WTC11 (cell line): Measurements from ENCODE around the gene RIMBP2. TPM values are rescaled to one million over a fixed set of nuclear protein-coding genes. Genes with fewer than 3 reads are reported as not detected.
A peak's percentile ranks its signal among the peaks of the same experiment; 100 is the strongest.

Source experiments
- ATAC-seq: fragments of 200-7000 bp; cut with Tn5 transposase; 2 replicates; pipeline ENCODE4 v1.10.0; 2021; ENCODE audit warnings: mild to moderate bottlenecking, moderate library complexity
- CTCF ChIA-PET: fragments of 300-600 bp; sonication (Branson Sonifier 250); formaldehyde crosslinking; loops from one replicate; lab custom pipeline; 2021; ENCODE audit warnings: antibody characterized with exemption; lab: Charles Lee
- POLR2A ChIA-PET: fragments of 350-600 bp; sonication (Branson Sonifier 250); formaldehyde crosslinking; loops from one replicate; lab custom pipeline; 2021; ENCODE audit warnings: antibody characterized with exemption; lab: Charles Lee
- DNase-seq: peaks from one replicate; pipeline ENCODE4 v3.0.0; 2021; ENCODE audit warnings: low spot score
- H3K27ac Mint-ChIP-seq: 2 replicates; pipeline ENCODE4 v1.8.0; 2021; ENCODE audit warnings: mixed read lengths
- H3K27me3 Mint-ChIP-seq: 2 replicates; pipeline ENCODE4 v1.8.0; 2021; ENCODE audit warnings: low read depth, mild to moderate bottlenecking, moderate library complexity, mixed read lengths
- H3K36me3 Mint-ChIP-seq: 2 replicates; pipeline ENCODE4 v1.8.0; 2021; ENCODE audit warnings: mixed read lengths
- H3K4me1 Mint-ChIP-seq: 2 replicates; pipeline ENCODE4 v1.8.0; 2022; ENCODE audit warnings: mixed read lengths
- H3K4me3 Mint-ChIP-seq: 2 replicates; pipeline ENCODE4 v1.8.0; 2021; ENCODE audit warnings: mild to moderate bottlenecking, moderate library complexity, mixed read lengths
- H3K9me3 Mint-ChIP-seq: 2 replicates; pipeline ENCODE4 v1.8.0; 2021; ENCODE audit warnings: mixed read lengths
- ELF4 ChIP-seq: sonication (generic); formaldehyde crosslinking; IDR thresholded peaks from 2 replicates; pipeline ENCODE4 v1.8.1; 2022; ENCODE audit warnings: low read depth, mild to moderate bottlenecking, moderate library complexity, missing genetic modification reagents
- FOXK1 ChIP-seq: sonication (generic); formaldehyde crosslinking; IDR thresholded peaks from 2 replicates; pipeline ENCODE4 v1.8.0; 2022; ENCODE audit warnings: mild to moderate bottlenecking, moderate library complexity, missing genetic modification reagents
- FOXP1 ChIP-seq: sonication (generic); formaldehyde crosslinking; IDR thresholded peaks from 2 replicates; pipeline ENCODE4 v1.8.0; 2022; ENCODE audit warnings: missing genetic modification reagents, mild to moderate bottlenecking, moderate library complexity, borderline replicate concordance
- GRHL2 ChIP-seq: fragments of 250-450 bp; sonication (Bioruptor Pico); IDR thresholded peaks from 2 replicates; pipeline ENCODE4 v1.8.0; 2022; ENCODE audit warnings: mild to moderate bottlenecking, moderate library complexity; ENCODE audit not compliant: insufficient replicate concordance, severe bottlenecking
- HMGA2 ChIP-seq: fragments of 250-450 bp; sonication (Bioruptor Pico); IDR thresholded peaks from 2 replicates; pipeline ENCODE4 v1.4.0; 2021; ENCODE audit warnings: mild to moderate bottlenecking, moderate library complexity
- NFATC4 ChIP-seq: fragments of 250-450 bp; sonication (Bioruptor Pico); IDR thresholded peaks from 2 replicates; pipeline ENCODE4 v1.9.0; 2021; ENCODE audit warnings: mild to moderate bottlenecking
- NFE2L1 ChIP-seq: sonication (generic); formaldehyde crosslinking; IDR thresholded peaks from 2 replicates; pipeline ENCODE4 v1.8.1; 2023; ENCODE audit warnings: missing genetic modification reagents
- TEAD1 ChIP-seq: sonication (generic); formaldehyde crosslinking; IDR thresholded peaks from 2 replicates; pipeline ENCODE4 v1.8.0; 2022; ENCODE audit warnings: mild to moderate bottlenecking, missing genetic modification reagents
- ZNF121 ChIP-seq: sonication (generic); formaldehyde crosslinking; IDR thresholded peaks from 2 replicates; pipeline ENCODE4 v1.8.0; 2023; ENCODE audit warnings: missing genetic modification reagents
- ZNF232 ChIP-seq: sonication (generic); formaldehyde crosslinking; IDR thresholded peaks from 2 replicates; pipeline ENCODE4 v1.8.0; 2022; ENCODE audit warnings: mild to moderate bottlenecking, missing genetic modification reagents
- ZNF423 ChIP-seq: fragments of 250-450 bp; sonication (Bioruptor Pico); IDR thresholded peaks from 2 replicates; pipeline ENCODE4 v2.1.2; 2022; ENCODE audit warnings: mild to moderate bottlenecking, moderate library complexity
- total RNA-seq: library from RNA; stranded (reverse); gene quantifications from 3 replicates; pipeline ENCODE4 v1.2.3, GENCODE V29; 2021
- TF ChIP-seq, protein P1 (sequence below): sonication (generic); formaldehyde crosslinking; IDR thresholded peaks from 2 replicates; pipeline ENCODE4 v1.8.1; 2023; ENCODE audit warnings: mild to moderate bottlenecking, missing genetic modification reagents, moderate library complexity
- TF ChIP-seq, protein P2 (sequence below): sonication (generic); formaldehyde crosslinking; IDR thresholded peaks from 2 replicates; pipeline ENCODE4 v1.8.1; 2023; ENCODE audit warnings: mild to moderate bottlenecking, missing genetic modification reagents
- TF ChIP-seq, protein P3 (sequence below): sonication (generic); formaldehyde crosslinking; IDR thresholded peaks from 2 replicates; pipeline ENCODE4 v1.8.1; 2023; ENCODE audit warnings: mild to moderate bottlenecking, missing genetic modification reagents
- TF ChIP-seq, protein P4 (sequence below): sonication (generic); formaldehyde crosslinking; IDR thresholded peaks from 2 replicates; pipeline ENCODE4 v1.8.1; 2023; ENCODE audit warnings: mild to moderate bottlenecking, missing genetic modification reagents, moderate library complexity
- TF ChIP-seq, protein P5 (sequence below): sonication (generic); formaldehyde crosslinking; IDR thresholded peaks from 2 replicates; pipeline ENCODE4 v1.8.1; 2022; ENCODE audit warnings: missing genetic modification reagents, borderline replicate concordance
- TF ChIP-seq, protein P6 (sequence below): sonication (generic); formaldehyde crosslinking; conservative IDR thresholded peaks from 2 replicates; pipeline ENCODE4 v1.8.1; 2022; ENCODE audit warnings: mild to moderate bottlenecking, missing genetic modification reagents
- TF ChIP-seq, protein P7 (sequence below): fragments of 250-450 bp; sonication (Bioruptor Pico); IDR thresholded peaks from 2 replicates; pipeline ENCODE4 v1.9.0; 2021; ENCODE audit warnings: mild to moderate bottlenecking, borderline replicate concordance

RIMBP2 gene
- total RNA-seq, 1 experiment from 2014 or later, result 2.6 TPM

DNA sequence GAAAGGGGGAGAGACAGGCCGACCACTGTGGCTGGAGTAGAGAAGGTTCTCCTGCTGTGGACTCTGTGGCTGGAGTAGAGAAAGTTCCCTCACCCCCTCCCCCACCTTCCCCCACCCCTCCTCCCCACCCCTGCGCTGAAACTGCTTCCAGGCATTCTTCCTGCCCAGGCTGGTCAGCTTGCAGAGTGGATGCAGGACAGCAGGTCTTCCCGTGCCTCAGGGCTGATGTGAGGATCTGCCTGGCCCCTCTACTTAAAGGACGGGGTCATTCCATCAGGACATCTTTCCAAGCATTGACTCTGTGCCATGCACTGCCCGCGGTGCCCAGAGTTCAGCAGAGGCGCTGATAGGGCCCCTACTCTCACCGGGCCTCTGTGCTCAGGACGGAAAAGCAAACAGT is 13.2 kb upstream of the RIMBP2 start (continued):
- TF ChIP-seq TEAD1 (CRISPR knock-in tag), result no peak
- no peak for TF ChIP-seq GRHL2 (CRISPR knock-in tag)

DNA sequence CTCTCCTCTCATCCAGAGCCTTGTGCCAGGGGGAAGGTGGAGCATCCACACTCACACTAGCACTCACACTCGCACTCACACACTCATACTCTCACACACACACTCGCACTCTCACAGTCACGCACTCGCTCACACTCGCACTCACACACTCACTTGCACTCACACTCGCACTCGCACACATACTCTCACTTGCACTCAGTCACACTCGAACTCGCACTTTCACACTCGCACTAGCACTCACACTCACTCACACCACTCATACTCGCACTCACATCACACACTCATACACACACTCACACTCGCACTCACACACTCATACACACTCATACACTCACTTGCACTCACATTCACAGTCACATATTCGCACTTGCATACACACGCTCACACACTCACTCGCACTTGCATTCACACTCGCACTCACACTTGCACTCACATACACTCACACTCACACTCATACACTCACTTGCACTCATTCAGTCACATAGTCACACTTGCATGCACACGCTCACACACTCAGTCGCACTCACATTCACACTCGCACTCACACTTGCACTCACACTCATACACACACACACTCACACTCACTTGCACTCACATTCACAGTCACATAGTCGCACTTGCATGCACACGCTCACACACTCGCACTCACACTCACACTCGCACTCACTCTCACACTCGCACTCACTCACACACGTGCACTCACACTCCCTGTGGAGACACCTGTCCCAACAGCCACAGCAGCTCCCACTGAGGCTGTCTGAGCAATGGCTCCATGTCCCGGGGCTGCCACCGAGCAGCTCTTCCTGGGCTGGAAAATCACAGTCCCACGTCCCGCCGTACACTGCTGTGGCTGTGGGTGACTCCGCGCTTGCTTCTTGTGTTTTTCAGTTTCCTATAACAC is 12.3 kb upstream of the RIMBP2 start:
- no peak for TF ChIP-seq ZNF232 (CRISPR knock-in tag)
- TF ChIP-seq, protein P1, sequence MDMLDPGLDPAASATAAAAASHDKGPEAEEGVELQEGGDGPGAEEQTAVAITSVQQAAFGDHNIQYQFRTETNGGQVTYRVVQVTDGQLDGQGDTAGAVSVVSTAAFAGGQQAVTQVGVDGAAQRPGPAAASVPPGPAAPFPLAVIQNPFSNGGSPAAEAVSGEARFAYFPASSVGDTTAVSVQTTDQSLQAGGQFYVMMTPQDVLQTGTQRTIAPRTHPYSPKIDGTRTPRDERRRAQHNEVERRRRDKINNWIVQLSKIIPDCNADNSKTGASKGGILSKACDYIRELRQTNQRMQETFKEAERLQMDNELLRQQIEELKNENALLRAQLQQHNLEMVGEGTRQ (CRISPR knock-in tag), result no peak
- TF ChIP-seq ZNF121, result no peak
- TF ChIP-seq, protein P2, sequence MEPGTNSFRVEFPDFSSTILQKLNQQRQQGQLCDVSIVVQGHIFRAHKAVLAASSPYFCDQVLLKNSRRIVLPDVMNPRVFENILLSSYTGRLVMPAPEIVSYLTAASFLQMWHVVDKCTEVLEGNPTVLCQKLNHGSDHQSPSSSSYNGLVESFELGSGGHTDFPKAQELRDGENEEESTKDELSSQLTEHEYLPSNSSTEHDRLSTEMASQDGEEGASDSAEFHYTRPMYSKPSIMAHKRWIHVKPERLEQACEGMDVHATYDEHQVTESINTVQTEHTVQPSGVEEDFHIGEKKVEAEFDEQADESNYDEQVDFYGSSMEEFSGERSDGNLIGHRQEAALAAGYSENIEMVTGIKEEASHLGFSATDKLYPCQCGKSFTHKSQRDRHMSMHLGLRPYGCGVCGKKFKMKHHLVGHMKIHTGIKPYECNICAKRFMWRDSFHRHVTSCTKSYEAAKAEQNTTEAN (CRISPR knock-in tag), result peak; percentile 98
- no peak for TF ChIP-seq HMGA2
- TF ChIP-seq, protein P3, sequence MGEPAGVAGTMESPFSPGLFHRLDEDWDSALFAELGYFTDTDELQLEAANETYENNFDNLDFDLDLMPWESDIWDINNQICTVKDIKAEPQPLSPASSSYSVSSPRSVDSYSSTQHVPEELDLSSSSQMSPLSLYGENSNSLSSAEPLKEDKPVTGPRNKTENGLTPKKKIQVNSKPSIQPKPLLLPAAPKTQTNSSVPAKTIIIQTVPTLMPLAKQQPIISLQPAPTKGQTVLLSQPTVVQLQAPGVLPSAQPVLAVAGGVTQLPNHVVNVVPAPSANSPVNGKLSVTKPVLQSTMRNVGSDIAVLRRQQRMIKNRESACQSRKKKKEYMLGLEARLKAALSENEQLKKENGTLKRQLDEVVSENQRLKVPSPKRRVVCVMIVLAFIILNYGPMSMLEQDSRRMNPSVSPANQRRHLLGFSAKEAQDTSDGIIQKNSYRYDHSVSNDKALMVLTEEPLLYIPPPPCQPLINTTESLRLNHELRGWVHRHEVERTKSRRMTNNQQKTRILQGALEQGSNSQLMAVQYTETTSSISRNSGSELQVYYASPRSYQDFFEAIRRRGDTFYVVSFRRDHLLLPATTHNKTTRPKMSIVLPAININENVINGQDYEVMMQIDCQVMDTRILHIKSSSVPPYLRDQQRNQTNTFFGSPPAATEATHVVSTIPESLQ, result no peak
- TF ChIP-seq, protein P4, sequence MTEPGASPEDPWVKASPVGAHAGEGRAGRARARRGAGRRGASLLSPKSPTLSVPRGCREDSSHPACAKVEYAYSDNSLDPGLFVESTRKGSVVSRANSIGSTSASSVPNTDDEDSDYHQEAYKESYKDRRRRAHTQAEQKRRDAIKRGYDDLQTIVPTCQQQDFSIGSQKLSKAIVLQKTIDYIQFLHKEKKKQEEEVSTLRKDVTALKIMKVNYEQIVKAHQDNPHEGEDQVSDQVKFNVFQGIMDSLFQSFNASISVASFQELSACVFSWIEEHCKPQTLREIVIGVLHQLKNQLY (CRISPR knock-in tag), result no peak
- no peak for TF ChIP-seq ELF4 (CRISPR knock-in tag)
- peaks cover 12% of the 10 kb centered on the region; the same call in 1 of the 2 replicates for H3K36me3 Mint-ChIP-seq
- H3K4me3 Mint-ChIP-seq, result no peak overlapping the region
- ChIA-PET POLR2A (interaction anchor here (1.6 kb wide), 1 partner anchor 12 kb away, joined by 4 read pairs; the partner anchor contains the start of gene RIMBP2), CTCF (no interaction called here)
- H3K9me3 Mint-ChIP-seq, result peaks cover 35% of the 10 kb centered on the region
- DNase-seq (no peak), ATAC-seq (no peak)
- no peak overlapping the region for H3K27ac Mint-ChIP-seq
- peaks cover 6% of the 10 kb centered on the region for H3K4me1 Mint-ChIP-seq
- H3K27me3 Mint-ChIP-seq, result peaks cover 6% of the 10 kb centered on the region

DNA sequence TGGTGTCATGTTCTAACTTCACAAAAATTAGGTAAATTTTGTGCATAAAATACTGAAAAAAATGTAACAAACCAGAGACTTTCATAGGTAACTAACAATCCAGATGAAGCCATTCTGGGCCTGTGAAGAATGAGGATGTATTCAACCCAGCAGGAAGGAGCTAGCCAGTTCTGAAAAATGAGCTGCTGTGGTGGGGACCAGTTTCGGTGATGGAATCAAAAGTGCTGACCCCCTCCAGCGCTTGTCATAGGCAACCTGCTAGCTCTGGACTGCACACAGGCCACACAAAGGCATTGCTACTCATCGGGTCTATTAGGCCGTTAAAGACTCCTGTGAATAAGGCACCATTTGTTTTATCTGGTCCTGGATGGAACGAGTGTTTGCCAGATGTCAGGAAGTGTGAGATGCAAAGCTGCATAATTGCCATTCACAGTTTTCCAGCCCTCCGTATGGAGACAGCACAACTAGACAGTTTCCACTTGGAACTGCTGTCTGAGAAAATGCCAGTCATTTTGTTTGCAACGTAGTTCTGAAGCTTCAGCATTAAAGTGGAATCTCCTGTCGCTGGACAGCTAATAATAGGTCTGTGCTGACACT is 3.3 kb upstream of the RIMBP2 start:
- Mint-ChIP-seq H3K4me1 (peaks cover 13% of the 10 kb centered on the region), H3K27ac (no peak overlapping the region), H3K9me3 (peaks cover 36% of the 10 kb centered on the region), H3K27me3 (peaks cover 60% of the 10 kb centered on the region), H3K4me3 (no peak overlapping the region), H3K36me3 (peaks cover 30% of the 10 kb centered on the region)
- no peak for DNase-seq
- POLR2A ChIA-PET, result no interaction called here
- no peak for ATAC-seq
- CTCF ChIA-PET, result interaction anchor here (0.9 kb wide), 1 partner anchor 29 kb away, joined by 4 read pairs; no protein-coding TSS in a partner anchor
- no peak for TF ChIP-seq FOXP1 (CRISPR knock-in tag)
- no peak for TF ChIP-seq FOXK1
- TF ChIP-seq, protein P1 (CRISPR knock-in tag), result no peak
- TF ChIP-seq, protein P5, sequence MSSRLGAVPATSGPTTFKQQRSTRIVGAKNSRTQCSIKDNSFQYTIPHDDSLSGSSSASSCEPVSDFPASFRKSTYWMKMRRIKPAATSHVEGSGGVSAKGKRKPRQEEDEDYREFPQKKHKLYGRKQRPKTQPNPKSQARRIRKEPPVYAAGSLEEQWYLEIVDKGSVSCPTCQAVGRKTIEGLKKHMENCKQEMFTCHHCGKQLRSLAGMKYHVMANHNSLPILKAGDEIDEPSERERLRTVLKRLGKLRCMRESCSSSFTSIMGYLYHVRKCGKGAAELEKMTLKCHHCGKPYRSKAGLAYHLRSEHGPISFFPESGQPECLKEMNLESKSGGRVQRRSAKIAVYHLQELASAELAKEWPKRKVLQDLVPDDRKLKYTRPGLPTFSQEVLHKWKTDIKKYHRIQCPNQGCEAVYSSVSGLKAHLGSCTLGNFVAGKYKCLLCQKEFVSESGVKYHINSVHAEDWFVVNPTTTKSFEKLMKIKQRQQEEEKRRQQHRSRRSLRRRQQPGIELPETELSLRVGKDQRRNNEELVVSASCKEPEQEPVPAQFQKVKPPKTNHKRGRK, result no peak
- TF ChIP-seq, protein P6, sequence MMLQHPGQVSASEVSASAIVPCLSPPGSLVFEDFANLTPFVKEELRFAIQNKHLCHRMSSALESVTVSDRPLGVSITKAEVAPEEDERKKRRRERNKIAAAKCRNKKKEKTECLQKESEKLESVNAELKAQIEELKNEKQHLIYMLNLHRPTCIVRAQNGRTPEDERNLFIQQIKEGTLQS (CRISPR knock-in tag), result no peak
- TF ChIP-seq ZNF423 (CRISPR knock-in tag), result no peak
- TF ChIP-seq NFE2L1 (CRISPR knock-in tag), result no peak
- TF ChIP-seq, protein P7, sequence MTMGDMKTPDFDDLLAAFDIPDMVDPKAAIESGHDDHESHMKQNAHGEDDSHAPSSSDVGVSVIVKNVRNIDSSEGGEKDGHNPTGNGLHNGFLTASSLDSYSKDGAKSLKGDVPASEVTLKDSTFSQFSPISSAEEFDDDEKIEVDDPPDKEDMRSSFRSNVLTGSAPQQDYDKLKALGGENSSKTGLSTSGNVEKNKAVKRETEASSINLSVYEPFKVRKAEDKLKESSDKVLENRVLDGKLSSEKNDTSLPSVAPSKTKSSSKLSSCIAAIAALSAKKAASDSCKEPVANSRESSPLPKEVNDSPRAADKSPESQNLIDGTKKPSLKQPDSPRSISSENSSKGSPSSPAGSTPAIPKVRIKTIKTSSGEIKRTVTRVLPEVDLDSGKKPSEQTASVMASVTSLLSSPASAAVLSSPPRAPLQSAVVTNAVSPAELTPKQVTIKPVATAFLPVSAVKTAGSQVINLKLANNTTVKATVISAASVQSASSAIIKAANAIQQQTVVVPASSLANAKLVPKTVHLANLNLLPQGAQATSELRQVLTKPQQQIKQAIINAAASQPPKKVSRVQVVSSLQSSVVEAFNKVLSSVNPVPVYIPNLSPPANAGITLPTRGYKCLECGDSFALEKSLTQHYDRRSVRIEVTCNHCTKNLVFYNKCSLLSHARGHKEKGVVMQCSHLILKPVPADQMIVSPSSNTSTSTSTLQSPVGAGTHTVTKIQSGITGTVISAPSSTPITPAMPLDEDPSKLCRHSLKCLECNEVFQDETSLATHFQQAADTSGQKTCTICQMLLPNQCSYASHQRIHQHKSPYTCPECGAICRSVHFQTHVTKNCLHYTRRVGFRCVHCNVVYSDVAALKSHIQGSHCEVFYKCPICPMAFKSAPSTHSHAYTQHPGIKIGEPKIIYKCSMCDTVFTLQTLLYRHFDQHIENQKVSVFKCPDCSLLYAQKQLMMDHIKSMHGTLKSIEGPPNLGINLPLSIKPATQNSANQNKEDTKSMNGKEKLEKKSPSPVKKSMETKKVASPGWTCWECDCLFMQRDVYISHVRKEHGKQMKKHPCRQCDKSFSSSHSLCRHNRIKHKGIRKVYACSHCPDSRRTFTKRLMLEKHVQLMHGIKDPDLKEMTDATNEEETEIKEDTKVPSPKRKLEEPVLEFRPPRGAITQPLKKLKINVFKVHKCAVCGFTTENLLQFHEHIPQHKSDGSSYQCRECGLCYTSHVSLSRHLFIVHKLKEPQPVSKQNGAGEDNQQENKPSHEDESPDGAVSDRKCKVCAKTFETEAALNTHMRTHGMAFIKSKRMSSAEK, result no peak
- TF ChIP-seq NFATC4 (CRISPR knock-in tag), result no peak
